ENCODE measurements around the gene DSTN.

The DSTN gene

DNA sequence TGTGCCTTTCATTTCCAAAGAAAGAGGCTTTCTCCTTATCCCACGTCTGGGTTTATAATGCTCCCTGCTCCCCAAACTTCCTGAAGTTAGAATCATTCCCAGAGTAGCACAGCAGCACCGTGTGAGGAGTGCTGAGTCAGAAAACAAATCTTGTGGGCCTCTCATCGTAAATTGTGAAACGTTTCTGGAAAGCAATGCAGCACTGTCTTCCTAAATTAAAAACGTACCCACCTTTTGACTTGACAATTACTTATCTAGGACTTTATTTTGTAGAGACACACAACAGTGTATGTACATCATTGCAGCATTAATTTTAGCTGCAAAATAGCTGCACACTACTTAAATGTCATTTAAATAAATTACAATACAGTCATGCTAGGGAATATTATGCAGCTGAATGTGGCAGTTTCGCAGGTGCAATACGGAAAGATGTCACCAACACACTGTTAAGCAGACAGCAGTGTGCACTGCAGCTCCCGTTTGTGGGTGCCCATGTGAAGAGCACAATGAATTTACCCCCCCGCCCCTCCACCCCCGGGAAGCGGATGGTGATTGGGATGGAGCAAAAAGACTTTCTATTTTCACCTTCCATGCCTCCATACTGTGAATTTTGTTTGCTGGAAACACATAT, 81.4 kb downstream of the DSTN start:
- Histone ChIP-seq H3K4me3 (ENCODE audit: low read depth in 1 of 2, low read length in 1 of 2) (no peak overlapping the region), H3K9me3 (no peaks in the 10 kb centered on the region), H3K36me3 (peaks cover 12% of the 10 kb centered on the region), H3K27me3 (no peaks in the 10 kb centered on the region), H3K4me1 (ENCODE audit: control insufficient read depth in 1 of 2, insufficient read depth in 1 of 2, low read depth in 1 of 2, low read length in 1 of 2) (peaks cover 39 to 46% of the 10 kb centered on the region in 2 experiments), H3K27ac (peak overlapping the region; percentile 53)
- TF ChIP-seq CTCF (IDR thresholded peaks at IDR 0.05), result no peak

GRCh38 chr20:17651760-17652388, 82.0 kb downstream of the DSTN start:
- H3K4me1 ChIP-seq (ENCODE audit: control insufficient read depth in 1 of 2, insufficient read depth in 1 of 2, low read depth in 1 of 2, low read length in 1 of 2), result peaks cover 39 to 46% of the 10 kb centered on the region in 2 experiments
- peak overlapping the region; percentile 53 for H3K27ac ChIP-seq
- no peak overlapping the region for H3K4me3 ChIP-seq (ENCODE audit: low read depth in 1 of 2, low read length in 1 of 2)
- H3K27me3 ChIP-seq, result no peaks in the 10 kb centered on the region
- peaks cover 18% of the 10 kb centered on the region for H3K36me3 ChIP-seq
- no peaks in the 10 kb centered on the region for H3K9me3 ChIP-seq
- TF ChIP-seq CTCF (IDR thresholded peaks at IDR 0.05), result no peak

GRCh38 chr20:17652411-17652810, 82.5 kb downstream of the DSTN start:
- Histone ChIP-seq H3K9me3 (no peaks in the 10 kb centered on the region), H3K4me3 (ENCODE audit: low read depth in 1 of 2, low read length in 1 of 2) (no peak overlapping the region), H3K36me3 (peaks cover 18% of the 10 kb centered on the region), H3K4me1 (ENCODE audit: control insufficient read depth in 1 of 2, insufficient read depth in 1 of 2, low read depth in 1 of 2, low read length in 1 of 2) (peaks cover 39 to 46% of the 10 kb centered on the region in 2 experiments), H3K27me3 (no peaks in the 10 kb centered on the region), H3K27ac (no peak overlapping the region)
- no peak for TF ChIP-seq CTCF (IDR thresholded peaks at IDR 0.05)

GRCh38 chr20:17653835-17654648, 84.2 kb downstream of the DSTN start:
- Histone ChIP-seq H3K4me3 (ENCODE audit: low read depth in 1 of 2, low read length in 1 of 2) (no peak overlapping the region), H3K4me1 (ENCODE audit: control insufficient read depth in 1 of 2, insufficient read depth in 1 of 2, low read depth in 1 of 2, low read length in 1 of 2) (peaks cover 27 to 31% of the 10 kb centered on the region in 2 experiments), H3K27me3 (no peaks in the 10 kb centered on the region), H3K27ac (no peak overlapping the region), H3K36me3 (peaks cover 27% of the 10 kb centered on the region), H3K9me3 (no peaks in the 10 kb centered on the region)
- no peak for TF ChIP-seq CTCF (IDR thresholded peaks at IDR 0.05)

- no peak for TF ChIP-seq CTCF (IDR thresholded peaks at IDR 0.05)
- no peaks in the 10 kb centered on the region for H3K27me3 ChIP-seq
- H3K27ac ChIP-seq, result no peak overlapping the region
- H3K4me1 ChIP-seq (ENCODE audit: control insufficient read depth in 1 of 2, insufficient read depth in 1 of 2, low read depth in 1 of 2, low read length in 1 of 2), result peaks cover 23 to 24% of the 10 kb centered on the region in 2 experiments
- H3K36me3 ChIP-seq, result peaks cover 27% of the 10 kb centered on the region
- H3K9me3 ChIP-seq, result no peaks in the 10 kb centered on the region
- no peak overlapping the region for H3K4me3 ChIP-seq (ENCODE audit: low read depth in 1 of 2, low read length in 1 of 2)
Measured at GRCh38 chr20:17654649-17655285, 84.9 kb downstream of the DSTN start.
